Body of pancreas (tissue), 4 donors: ENCODE results near the gene LCE3A. TPM values are rescaled to one million over a fixed set of nuclear protein-coding genes. Genes with fewer than 3 reads are reported as not detected.
"Not testable (repeated sequence)": the region's sequence is repeated elsewhere in the genome, so short reads cannot be mapped to it uniquely, and the experiment has no call there.

Experiments
- ATAC-seq: fragments of 150-250 bp; one replicate; pipeline ENCODE4 v1.9.1; 2016
- DNase-seq, 4 donors: peaks; one replicate each; pipeline ENCODE4 v3.0.0-alpha.2; 2019
- H3K27ac ChIP-seq, 4 donors: fragments of 200-600 bp; sonication (generic); 1 replicate in 3 of 4; 2 replicates in 1 of 4; pipeline versions ENCODE4 v1.5.1 to v1.6.1; 2016 to 2019; ENCODE audit warnings: mild to moderate bottlenecking in 1 of 4, mixed read lengths in 1 of 4, moderate library complexity in 1 of 4
- H3K27me3 ChIP-seq, 2 donors: fragments of 200-600 bp; sonication (generic); one replicate each; pipeline ENCODE4 v1.6.0; 2016; ENCODE audit warnings: mild to moderate bottlenecking in 1 of 2
- H3K36me3 ChIP-seq, 2 donors: fragments of 200-600 bp; sonication (generic); replicated peaks in 1 of 2; 2 replicates each; pipeline ENCODE4 v1.5.1; 2016; ENCODE audit warnings: low read depth in 2 of 2; ENCODE audit not compliant: insufficient read depth in 1 of 2
- H3K4me1 ChIP-seq: fragments of 200-600 bp; sonication (generic); one replicate; pipeline ENCODE4 v1.6.0; 2016
- H3K4me3 ChIP-seq, 2 donors: fragments of 200-600 bp; sonication (generic); 1 replicate in 1 of 2; 2 replicates in 1 of 2; pipeline ENCODE4 v1.5.1; 2016 to 2019
- H3K9me3 ChIP-seq, 3 donors: fragments of 200-600 bp; sonication (generic); 1 replicate in 2 of 3; 2 replicates in 1 of 3; pipeline ENCODE4 v1.5.1; 2016
- CTCF ChIP-seq, 7 experiments: fragments of 450-650 bp in 4 of 7; fragments of 200-600 bp in 3 of 7; sonication (generic) in 3 of 7; IDR thresholded peaks; one replicate each; pipeline ENCODE4 v1.5.1; 2016 to 2019; ENCODE audit warnings: antibody characterized with exemption in 7 of 7
- POLR2A ChIP-seq, 3 donors: fragments of 450-650 bp; IDR thresholded peaks; one replicate each; pipeline ENCODE4 v1.6.1; 2016; ENCODE audit warnings: antibody characterized with exemption in 3 of 3, mild to moderate bottlenecking in 2 of 3
- WGBS, 2 donors: methylation state at CpG; one replicate each; pipeline ENCODE4 v1.1.5; 2017; 5-methylcytosine and 5-hydroxymethylcytosine counted together
- intact Hi-C: fragments of 100-400 bp; cut with DNase I; formaldehyde crosslinking; loops from one replicate; pipeline ENCODE4 v1.15.1; 2023
- small RNA-seq: library from RNA; depleted of rRNA; stranded (forward); fragments of <200 nt; gene quantifications from one replicate; pipeline ENCODE3, GENCODE V24; 2016
- total RNA-seq, 2 donors: library from RNA; depleted of rRNA; stranded (reverse); fragments of >200 nt; gene quantifications; one replicate each; pipeline ENCODE4 v1.1.0, GENCODE V29; 2016

Gene LCE3A
- total RNA-seq, 2 donors from 2014 or later, result not detected

- Histone ChIP-seq H3K36me3 (no peaks in the 10 kb centered on the region), H3K27ac (no peak overlapping the region), H3K4me1 (no peaks in the 10 kb centered on the region), H3K9me3 (no peaks in the 10 kb centered on the region), H3K4me3 (no peak overlapping the region), H3K27me3 (no peaks in the 10 kb centered on the region)
- WGBS, 2 donors, result 48 to 49% methylated on average over 1 of the region's 1 CpG
- intact Hi-C loops, result no loop called here
- DNase-seq (no peak), ATAC-seq (no peak)
- TF ChIP-seq POLR2A (IDR thresholded peaks at IDR 0.05) (no peak), CTCF (IDR thresholded peaks at IDR 0.05) (no peak)
Measured at GRCh38 chr1:152582647-152583046, 40.3 kb downstream of the LCE3A start.

- no peaks in the 10 kb centered on the region for H3K9me3 ChIP-seq
- no peaks in the 10 kb centered on the region for H3K4me1 ChIP-seq
- no peak within 1 kb of the TSS for H3K4me3 ChIP-seq
- 42 to 44% methylated on average over 4 of the region's 4 CpGs for WGBS, 2 donors
- intact Hi-C loops, result no loop called here
- DNase-seq (no peak), ATAC-seq (no peak)
- H3K27me3 ChIP-seq, result no peaks in the 10 kb centered on the region
- TF ChIP-seq POLR2A (IDR thresholded peaks at IDR 0.05) (no peak), CTCF (IDR thresholded peaks at IDR 0.05) (no peak)
- H3K36me3 ChIP-seq, result no peaks in the 10 kb centered on the region
- no peak within 1 kb of the TSS for H3K27ac ChIP-seq
Measured at GRCh38 chr1:152580433-152580832, 42.5 kb downstream of the LCE3A start, which contains the start of gene LCE3D. Gene LCE3D (minus strand): TSS chr1:152580516. CDS start chr1:152579936, 580 bp downstream.

- H3K27ac ChIP-seq, H3K4me1 ChIP-seq, DNase-seq, H3K27me3 ChIP-seq, H3K9me3 ChIP-seq, intact Hi-C loops, ATAC-seq, H3K36me3 ChIP-seq, H3K4me3 ChIP-seq: not testable (repeated sequence)
- WGBS, 2 donors, result 62% methylated on average over 5 of the region's 9 CpGs; no CpG with 5 or more reads in 1 of the 2 donors
Measured at GRCh38 chr1:152579526-152579925, 43.4 kb downstream of the LCE3A start.

GRCh38 chr1:152577168-152577567, 45.7 kb downstream of the LCE3A start:
- no peak overlapping the region for H3K4me3 ChIP-seq
- ATAC-seq (no peak), DNase-seq (no peak)
- H3K9me3 ChIP-seq, result no peaks in the 10 kb centered on the region
- H3K36me3 ChIP-seq, result no peaks in the 10 kb centered on the region
- no peak overlapping the region for H3K27ac ChIP-seq
- TF ChIP-seq POLR2A (IDR thresholded peaks at IDR 0.05) (no peak), CTCF (IDR thresholded peaks at IDR 0.05) (no peak)
- intact Hi-C loops, result no loop called here
- 65 to 74% methylated on average over 2 of the region's 2 CpGs for WGBS, 2 donors
- no peaks in the 10 kb centered on the region for H3K27me3 ChIP-seq
- no peaks in the 10 kb centered on the region for H3K4me1 ChIP-seq

Small RNA genes lying within 50 kb of the gene (small RNA-seq; reads per million reads assigned to genes)
- gene LCE3A (not detected), gene LCE3B (not detected)

Other genes with a start within 250 kb of the LCE3A start
- gene CRNN, start 208.8 kb downstream of the LCE3A start, total RNA-seq, result not detected
- not detected for gene LCE5A, start 112.3 kb downstream of the LCE3A start, total RNA-seq
- gene CRCT1, start 108.6 kb downstream of the LCE3A start, total RNA-seq, result not detected
- not detected for gene LCE3E, start 56.3 kb downstream of the LCE3A start, total RNA-seq
- not detected for gene LCE3D, start 42.6 kb downstream of the LCE3A start, total RNA-seq
- gene LCE3C, start 22.9 kb downstream of the LCE3A start, total RNA-seq, result not detected
- not detected for gene LCE3B, start 9.3 kb downstream of the LCE3A start, total RNA-seq
- gene LCE2D, start 40.3 kb upstream of the LCE3A start, total RNA-seq, result not detected
- not detected for gene LCE2C, start 52.2 kb upstream of the LCE3A start, total RNA-seq
- gene LCE2B, start 63.0 kb upstream of the LCE3A start, total RNA-seq, result not detected
- not detected for gene LCE2A, start 75.2 kb upstream of the LCE3A start, total RNA-seq
- not detected for gene LCE4A, start 85.1 kb upstream of the LCE3A start, total RNA-seq
- gene KPRP, start 134.9 kb upstream of the LCE3A start, total RNA-seq, result not detected
- not detected for gene LCE1F, start 152.0 kb upstream of the LCE3A start, total RNA-seq
- not detected for gene LCE1E, start 163.2 kb upstream of the LCE3A start, total RNA-seq
- gene LCE1D, start 173.6 kb upstream of the LCE3A start, total RNA-seq, result not detected
- gene LCE1C, start 183.5 kb upstream of the LCE3A start, total RNA-seq, result not detected
- gene LCE1B, start 188.9 kb upstream of the LCE3A start, total RNA-seq, result not detected
- gene LCE1A, start 204.4 kb upstream of the LCE3A start, total RNA-seq, result not detected
- not detected for gene LCE6A, start 219.8 kb upstream of the LCE3A start, total RNA-seq
- gene LCE7A, start 236.9 kb upstream of the LCE3A start, total RNA-seq, result not detected